WTC11 (cell line): ENCODE results near the gene DGCR8. TPM values are rescaled to one million over a fixed set of nuclear protein-coding genes. Genes with fewer than 3 reads are reported as not detected.

Experiments
- ATAC-seq: fragments of 200-7000 bp; cut with Tn5 transposase; 2 replicates; pipeline ENCODE4 v1.10.0; 2021; ENCODE audit warnings: mild to moderate bottlenecking, moderate library complexity
- CTCF ChIA-PET: fragments of 300-600 bp; sonication (Branson Sonifier 250); formaldehyde crosslinking; loops from one replicate; lab custom pipeline; 2021; ENCODE audit warnings: antibody characterized with exemption; lab: Charles Lee
- POLR2A ChIA-PET: fragments of 350-600 bp; sonication (Branson Sonifier 250); formaldehyde crosslinking; loops from one replicate; lab custom pipeline; 2021; ENCODE audit warnings: antibody characterized with exemption; lab: Charles Lee
- DNase-seq: peaks from one replicate; pipeline ENCODE4 v3.0.0; 2021; ENCODE audit warnings: low spot score
- H3K27ac Mint-ChIP-seq: 2 replicates; pipeline ENCODE4 v1.8.0; 2021; ENCODE audit warnings: mixed read lengths
- H3K27me3 Mint-ChIP-seq: 2 replicates; pipeline ENCODE4 v1.8.0; 2021; ENCODE audit warnings: low read depth, mild to moderate bottlenecking, moderate library complexity, mixed read lengths
- H3K36me3 Mint-ChIP-seq: 2 replicates; pipeline ENCODE4 v1.8.0; 2021; ENCODE audit warnings: mixed read lengths
- H3K4me1 Mint-ChIP-seq: 2 replicates; pipeline ENCODE4 v1.8.0; 2022; ENCODE audit warnings: mixed read lengths
- H3K4me3 Mint-ChIP-seq: 2 replicates; pipeline ENCODE4 v1.8.0; 2021; ENCODE audit warnings: mild to moderate bottlenecking, moderate library complexity, mixed read lengths
- H3K9me3 Mint-ChIP-seq: 2 replicates; pipeline ENCODE4 v1.8.0; 2021; ENCODE audit warnings: mixed read lengths
- AR ChIP-seq: fragments of 250-450 bp; sonication (Bioruptor Pico); IDR thresholded peaks from 2 replicates; pipeline ENCODE4 v1.9.0; 2021; ENCODE audit warnings: mild to moderate bottlenecking
- CDX4 ChIP-seq: fragments of 250-450 bp; sonication (Bioruptor Pico); IDR thresholded peaks from 2 replicates; pipeline ENCODE4 v1.9.0; 2021; ENCODE audit warnings: moderate library complexity, mild to moderate bottlenecking, inconsistent platforms, borderline replicate concordance
- FOXJ3 ChIP-seq: sonication (generic); formaldehyde crosslinking; IDR thresholded peaks from 2 replicates; pipeline ENCODE4 v1.9.0; 2021; ENCODE audit warnings: missing genetic modification reagents, mild to moderate bottlenecking, borderline replicate concordance
- FOXP1 ChIP-seq: sonication (generic); formaldehyde crosslinking; IDR thresholded peaks from 2 replicates; pipeline ENCODE4 v1.8.0; 2022; ENCODE audit warnings: missing genetic modification reagents, mild to moderate bottlenecking, moderate library complexity, borderline replicate concordance
- IRF2 ChIP-seq: sonication (generic); formaldehyde crosslinking; IDR thresholded peaks from 2 replicates; pipeline ENCODE4 v1.8.0; 2022; ENCODE audit warnings: low read depth, missing genetic modification reagents, borderline replicate concordance
- JAZF1 ChIP-seq: fragments of 250-450 bp; sonication (Bioruptor Pico); IDR thresholded peaks from 2 replicates; pipeline ENCODE4 v1.9.0; 2021; ENCODE audit warnings: moderate library complexity, mild to moderate bottlenecking, inconsistent platforms
- MXD4 ChIP-seq: fragments of 250-450 bp; sonication (Bioruptor Pico); IDR thresholded peaks from 2 replicates; pipeline ENCODE4 v1.8.0; 2021; ENCODE audit warnings: mild to moderate bottlenecking, moderate library complexity, borderline replicate concordance
- MYBL2 ChIP-seq: sonication (generic); formaldehyde crosslinking; IDR thresholded peaks from 2 replicates; pipeline ENCODE4 v1.8.1; 2023; ENCODE audit warnings: mild to moderate bottlenecking, moderate library complexity, missing genetic modification reagents
- NR3C1 ChIP-seq: sonication (generic); formaldehyde crosslinking; conservative IDR thresholded peaks from 2 replicates; pipeline ENCODE4 v1.8.1; 2023; ENCODE audit warnings: low read depth, mild to moderate bottlenecking, missing genetic modification reagents
- PRRX2 ChIP-seq: fragments of 250-450 bp; sonication (Bioruptor Pico); IDR thresholded peaks from 2 replicates; pipeline ENCODE4 v1.8.0; 2021; ENCODE audit warnings: mild to moderate bottlenecking
- RELA ChIP-seq: sonication (generic); formaldehyde crosslinking; IDR thresholded peaks from 2 replicates; pipeline ENCODE4 v1.8.1; 2022; ENCODE audit warnings: missing genetic modification reagents, mild to moderate bottlenecking, borderline replicate concordance
- SMAD4 ChIP-seq: sonication (generic); formaldehyde crosslinking; IDR thresholded peaks from 2 replicates; pipeline ENCODE4 v1.8.0; 2022; ENCODE audit warnings: mild to moderate bottlenecking, missing genetic modification reagents
- SP1 ChIP-seq: sonication (generic); formaldehyde crosslinking; conservative IDR thresholded peaks from 2 replicates; pipeline ENCODE4 v1.8.1; 2022; ENCODE audit warnings: missing genetic modification reagents
- TCF7 ChIP-seq: sonication (generic); formaldehyde crosslinking; IDR thresholded peaks from 2 replicates; pipeline ENCODE4 v1.8.0; 2022; ENCODE audit warnings: mild to moderate bottlenecking, low read depth, missing genetic modification reagents, moderate library complexity
- ZNF121 ChIP-seq: sonication (generic); formaldehyde crosslinking; IDR thresholded peaks from 2 replicates; pipeline ENCODE4 v1.8.0; 2023; ENCODE audit warnings: missing genetic modification reagents
- ZNF425 ChIP-seq: fragments of 250-450 bp; sonication (Bioruptor Pico); conservative IDR thresholded peaks from 2 replicates; pipeline ENCODE4 v1.9.0; 2021; ENCODE audit warnings: mild to moderate bottlenecking
- total RNA-seq: library from RNA; stranded (reverse); gene quantifications from 3 replicates; pipeline ENCODE4 v1.2.3, GENCODE V29; 2021
- TF ChIP-seq, protein P1 (sequence below): sonication (generic); formaldehyde crosslinking; IDR thresholded peaks from 2 replicates; pipeline ENCODE4 v1.8.1; 2022; ENCODE audit warnings: missing genetic modification reagents, borderline replicate concordance
- TF ChIP-seq, protein P2 (sequence below): sonication (generic); formaldehyde crosslinking; IDR thresholded peaks from 2 replicates; pipeline ENCODE4 v1.8.0; 2022; ENCODE audit warnings: mild to moderate bottlenecking, missing genetic modification reagents

The DGCR8 gene
- total RNA-seq, 1 experiment from 2014 or later, result 55.0 TPM

DNA sequence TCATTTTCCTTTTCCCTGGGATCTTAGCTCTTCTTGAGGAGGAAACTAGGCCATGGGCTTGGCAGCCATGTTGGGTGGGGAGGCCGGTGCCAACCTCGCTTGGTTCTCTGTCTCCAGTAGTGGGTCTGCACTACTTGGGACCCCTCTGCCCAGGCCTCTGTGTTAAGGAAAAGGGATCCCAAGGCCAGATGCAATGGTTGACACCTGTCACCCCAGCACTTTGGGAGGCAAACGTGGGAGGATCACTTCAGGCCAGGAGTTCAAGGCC, 49.6 kb downstream of the DGCR8 start:
- Mint-ChIP-seq H3K36me3 (peaks cover 32% of the 10 kb centered on the region), H3K27ac (no peak overlapping the region), H3K27me3 (no peaks in the 10 kb centered on the region), H3K9me3 (no peaks in the 10 kb centered on the region), H3K4me1 (0 out of 2 replicates have a peak, but pooled peaks cover 6% of the 10 kb centered on the region), H3K4me3 (no peak overlapping the region)
- POLR2A ChIA-PET, result interaction anchor here (1.0 to 1.5 kb wide), 2 partner anchors 14 to 101 kb away, joined by 3 to 6 read pairs; partner anchors contain the start of genes RANBP1 and TRMT2A
- DNase-seq (no peak), ATAC-seq (no peak)
- CTCF ChIA-PET, result interaction anchor here (0.7 to 2.5 kb wide), 6 partner anchors 25 to 171 kb away, joined by 3 to 13 read pairs (median 4); partner anchors contain the start of gene DGCR8
- no peak for TF ChIP-seq CDX4 (CRISPR knock-in tag)
- no peak for TF ChIP-seq JAZF1 (CRISPR knock-in tag)
- TF ChIP-seq AR (CRISPR knock-in tag), result no peak
- no peak for TF ChIP-seq FOXJ3
- no peak for TF ChIP-seq SP1
- TF ChIP-seq SMAD4, result no peak
- no peak for TF ChIP-seq RELA (CRISPR knock-in tag)
- TF ChIP-seq PRRX2 (CRISPR knock-in tag), result no peak
- no peak for TF ChIP-seq ZNF121

GRCh38 chr22:20130319-20130718, 50.3 kb downstream of the DGCR8 start:
- H3K27ac Mint-ChIP-seq, result no peak overlapping the region
- ATAC-seq, result peak; percentile 2
- H3K27me3 Mint-ChIP-seq, result no peaks in the 10 kb centered on the region
- TF ChIP-seq, protein P1, sequence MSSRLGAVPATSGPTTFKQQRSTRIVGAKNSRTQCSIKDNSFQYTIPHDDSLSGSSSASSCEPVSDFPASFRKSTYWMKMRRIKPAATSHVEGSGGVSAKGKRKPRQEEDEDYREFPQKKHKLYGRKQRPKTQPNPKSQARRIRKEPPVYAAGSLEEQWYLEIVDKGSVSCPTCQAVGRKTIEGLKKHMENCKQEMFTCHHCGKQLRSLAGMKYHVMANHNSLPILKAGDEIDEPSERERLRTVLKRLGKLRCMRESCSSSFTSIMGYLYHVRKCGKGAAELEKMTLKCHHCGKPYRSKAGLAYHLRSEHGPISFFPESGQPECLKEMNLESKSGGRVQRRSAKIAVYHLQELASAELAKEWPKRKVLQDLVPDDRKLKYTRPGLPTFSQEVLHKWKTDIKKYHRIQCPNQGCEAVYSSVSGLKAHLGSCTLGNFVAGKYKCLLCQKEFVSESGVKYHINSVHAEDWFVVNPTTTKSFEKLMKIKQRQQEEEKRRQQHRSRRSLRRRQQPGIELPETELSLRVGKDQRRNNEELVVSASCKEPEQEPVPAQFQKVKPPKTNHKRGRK (CRISPR knock-in tag), result no peak
- TF ChIP-seq PRRX2 (CRISPR knock-in tag) (no peak), TCF7 (no peak), IRF2 (CRISPR knock-in tag) (no peak), CDX4 (CRISPR knock-in tag) (no peak), MYBL2 (no peak), FOXP1 (no peak), ZNF425 (CRISPR knock-in tag) (no peak), NR3C1 (CRISPR knock-in tag) (no peak), MXD4 (CRISPR knock-in tag) (no peak)
- TF ChIP-seq, protein P2, sequence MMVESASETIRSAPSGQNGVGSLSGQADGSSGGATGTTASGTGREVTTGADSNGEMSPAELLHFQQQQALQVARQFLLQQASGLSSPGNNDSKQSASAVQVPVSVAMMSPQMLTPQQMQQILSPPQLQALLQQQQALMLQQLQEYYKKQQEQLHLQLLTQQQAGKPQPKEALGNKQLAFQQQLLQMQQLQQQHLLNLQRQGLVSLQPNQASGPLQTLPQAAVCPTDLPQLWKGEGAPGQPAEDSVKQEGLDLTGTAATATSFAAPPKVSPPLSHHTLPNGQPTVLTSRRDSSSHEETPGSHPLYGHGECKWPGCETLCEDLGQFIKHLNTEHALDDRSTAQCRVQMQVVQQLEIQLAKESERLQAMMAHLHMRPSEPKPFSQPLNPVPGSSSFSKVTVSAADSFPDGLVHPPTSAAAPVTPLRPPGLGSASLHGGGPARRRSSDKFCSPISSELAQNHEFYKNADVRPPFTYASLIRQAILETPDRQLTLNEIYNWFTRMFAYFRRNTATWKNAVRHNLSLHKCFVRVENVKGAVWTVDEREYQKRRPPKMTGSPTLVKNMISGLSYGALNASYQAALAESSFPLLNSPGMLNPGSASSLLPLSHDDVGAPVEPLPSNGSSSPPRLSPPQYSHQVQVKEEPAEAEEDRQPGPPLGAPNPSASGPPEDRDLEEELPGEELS (CRISPR knock-in tag), result no peak
- peaks cover 25% of the 10 kb centered on the region for H3K36me3 Mint-ChIP-seq
- POLR2A ChIA-PET, result no interaction called here
- H3K4me1 Mint-ChIP-seq, result 0 out of 2 replicates have a peak, but pooled peaks cover 6% of the 10 kb centered on the region
- no peaks in the 10 kb centered on the region for H3K9me3 Mint-ChIP-seq
- DNase-seq, result no peak
- H3K4me3 Mint-ChIP-seq, result peak overlapping the region; percentile 59
- CTCF ChIA-PET, result interaction anchor here (0.9 to 2.5 kb wide), 8 partner anchors 24 to 177 kb away, joined by 3 to 13 read pairs (median 4); partner anchors contain the start of gene DGCR8
